H1 (cell line): ENCODE measurements around the gene LMTK3. TPM values are rescaled to one million over a fixed set of nuclear protein-coding genes. Genes with fewer than 3 reads are reported as not detected.

Source experiments
- ATF3 ChIP-seq: IDR thresholded peaks from 2 replicates; pipeline ENCODE4 v1.6.1; 2011; ENCODE audit warnings: low read depth, mild to moderate bottlenecking, low read length; ENCODE audit not compliant: insufficient read depth
- BRCA1 ChIP-seq: IDR thresholded peaks from 2 replicates; pipeline ENCODE4 v1.6.1; 2012; ENCODE audit warnings: low read depth, low read length, improper control_type of control experiment
- CHD7 ChIP-seq: fragments of 300-600 bp; sonication (generic); IDR thresholded peaks from 2 replicates; pipeline ENCODE4 v1.7.1; 2012; ENCODE audit warnings: low read length, moderate library complexity, mild to moderate bottlenecking, inconsistent platforms; ENCODE audit not compliant: insufficient replicate concordance
- FOSL1 ChIP-seq: IDR thresholded peaks from 2 replicates; pipeline ENCODE4 v1.6.1; 2011; ENCODE audit warnings: mild to moderate bottlenecking, low read depth, low read length, moderate library complexity; ENCODE audit not compliant: insufficient read depth
- TAF7 ChIP-seq: optimal IDR thresholded peaks from 2 replicates; pipeline ENCODE3; 2011; ENCODE audit warnings: low read depth, mild to moderate bottlenecking, inconsistent platforms, low read length, moderate library complexity, borderline replicate concordance
- polyA plus RNA-seq, 7 experiments: library from polyadenylated mRNA; depleted of rRNA in 3 of 7; stranded (reverse) in 5 of 7; unstranded in 2 of 7; fragments of >200 nt in 5 of 7; fragments of 200-250 nt in 2 of 7; gene quantifications; 1 replicate in 5 of 7; 2 replicates in 1 of 7; 4 replicates in 1 of 7; pipeline versions ENCODE4 v1.2.1 to v1.2.3, GENCODE V29; 2011 to 2013; ENCODE audit warnings: missing spikeins in 2 of 7, mixed read lengths in 2 of 7
- total RNA-seq: library from RNA; stranded (reverse); fragmentation: NEBNext Ultra II Directional; extraction: Animal tissue kit (Norgen Biotek cat#: 25700); gene quantifications from 2 replicates; pipeline ENCODE4 v1.2.1, GENCODE V29; 2021
- TF ChIP-seq, protein P1 (sequence below): IDR thresholded peaks from 2 replicates; pipeline ENCODE4 v1.6.1; 2012; ENCODE audit warnings: inconsistent platforms

The LMTK3 gene
- total and polyA plus RNA-seq, 2 of the 8 experiments (the other 6 are each of a cell fraction or from before 2014, with no cell fraction given): 2.7 to 12.4 TPM

- no peak for TF ChIP-seq CHD7
- no peak for TF ChIP-seq FOSL1
- no peak for TF ChIP-seq BRCA1
- TF ChIP-seq TAF7: no peak
- TF ChIP-seq, protein P1, sequence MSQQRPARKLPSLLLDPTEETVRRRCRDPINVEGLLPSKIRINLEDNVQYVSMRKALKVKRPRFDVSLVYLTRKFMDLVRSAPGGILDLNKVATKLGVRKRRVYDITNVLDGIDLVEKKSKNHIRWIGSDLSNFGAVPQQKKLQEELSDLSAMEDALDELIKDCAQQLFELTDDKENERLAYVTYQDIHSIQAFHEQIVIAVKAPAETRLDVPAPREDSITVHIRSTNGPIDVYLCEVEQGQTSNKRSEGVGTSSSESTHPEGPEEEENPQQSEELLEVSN: no peak
- no peak for TF ChIP-seq ATF3
Observed at GRCh38 chr19:48547722-48548121, 36.1 kb upstream of the LMTK3 start (continued).
